22Rv1 (cell line): ENCODE results near the gene ELAVL1.

Experiments
- H3K27ac ChIP-seq: fragments of 450-650 bp; 2 replicates; pipeline ENCODE4 v1.5.1; 2017
- CTCF ChIP-seq: fragments of 450-650 bp; IDR thresholded peaks from 2 replicates; pipeline ENCODE4 v1.5.1; 2017; ENCODE audit warnings: mild to moderate bottlenecking
- ZFX ChIP-seq: fragments of 450-650 bp; IDR thresholded peaks from 2 replicates; pipeline ENCODE4 v1.6.1; 2017; ENCODE audit warnings: antibody characterized with exemption, borderline replicate concordance

Gene ELAVL1

GRCh38 chr19:7979559-7979958 lies 25.9 kb downstream of the ELAVL1 start:
- H3K27ac ChIP-seq: no peak overlapping the region
- TF ChIP-seq ZFX: no peak
- no peak for TF ChIP-seq CTCF

DNA sequence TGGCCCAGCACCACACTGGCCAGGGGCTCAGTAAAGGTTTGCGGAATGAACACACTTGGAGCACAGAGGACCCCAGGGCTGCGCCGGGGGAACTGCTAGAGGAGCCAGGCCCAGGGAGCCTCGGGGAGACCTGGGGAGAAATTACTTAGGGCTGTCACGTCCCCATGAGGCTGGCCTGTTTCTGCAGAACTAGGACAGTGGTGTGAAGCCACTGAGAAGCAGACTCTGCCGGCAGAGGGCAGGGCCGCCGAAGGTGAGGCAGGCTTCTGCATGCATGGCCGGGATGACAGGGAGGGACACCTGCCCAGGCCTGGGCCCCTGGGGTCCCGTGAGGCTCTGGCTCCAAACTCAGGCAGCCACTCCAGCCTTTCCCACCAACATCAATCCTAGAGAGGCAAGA lies 26.4 kb downstream of the ELAVL1 start:
- H3K27ac ChIP-seq: no peak overlapping the region
- TF ChIP-seq ZFX (no peak), CTCF (no peak)

- TF ChIP-seq ZFX (no peak), CTCF (no peak)
- H3K27ac ChIP-seq: no peak overlapping the region
These were observed 27.1 kb downstream of the ELAVL1 start for GRCh38 chr19:7978179-7978825.

DNA sequence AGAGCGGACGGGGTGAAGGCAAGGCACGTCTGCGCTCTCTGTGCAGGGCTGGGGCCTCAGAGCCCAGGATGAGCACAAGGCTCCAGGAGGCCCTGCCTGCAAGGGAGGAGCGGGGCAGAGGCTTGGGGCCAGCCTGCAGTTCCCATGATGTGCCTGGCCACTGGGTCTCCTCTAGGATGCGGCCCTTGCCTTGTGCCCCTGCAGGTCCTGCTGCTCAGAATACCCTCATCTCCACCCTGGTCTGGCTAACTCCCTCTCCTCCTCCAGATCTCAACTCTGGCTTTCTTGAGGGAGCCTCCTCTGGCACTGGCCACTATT lies 27.8 kb downstream of the ELAVL1 start:
- TF ChIP-seq CTCF (no peak), ZFX (no peak)

DNA sequence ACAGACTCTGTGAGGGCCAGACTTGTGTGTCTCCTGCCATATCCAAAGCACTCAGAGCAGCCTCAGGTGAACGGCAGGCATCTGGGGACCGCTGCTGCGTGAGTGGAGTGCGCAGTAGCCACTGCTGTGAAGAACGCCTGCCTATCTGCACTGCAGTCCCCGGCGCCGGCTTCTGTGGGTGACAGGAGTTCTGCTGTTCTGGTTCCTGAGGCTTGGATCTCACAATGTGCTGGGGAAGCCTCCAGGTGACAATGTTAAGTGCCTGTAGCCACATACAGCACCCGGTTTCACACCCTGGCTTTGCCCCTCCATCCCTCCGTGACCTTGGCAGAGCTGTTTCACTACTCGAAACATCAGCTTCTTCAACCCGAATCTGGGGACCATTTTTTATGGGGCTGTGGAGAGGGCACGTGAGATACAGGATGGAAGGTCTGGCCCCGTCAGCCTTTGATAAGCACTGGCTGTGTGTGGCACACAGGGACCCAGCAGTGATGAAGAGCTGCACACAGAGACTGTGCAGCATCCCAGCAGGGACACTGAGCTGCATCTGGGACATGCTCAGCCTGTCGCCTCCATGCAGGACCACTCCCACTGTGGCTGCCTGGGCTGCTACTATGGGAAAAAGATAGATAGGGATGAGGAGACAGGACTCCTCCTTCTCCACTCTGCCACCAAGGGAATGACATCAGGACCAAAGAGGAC lies 28.3 kb downstream of the ELAVL1 start:
- no peak overlapping the region for H3K27ac ChIP-seq
- TF ChIP-seq CTCF (no peak), ZFX (no peak)

More for the DNA sequence above, 27.8 kb downstream of the ELAVL1 start:
- no peak overlapping the region for H3K27ac ChIP-seq

- TF ChIP-seq ZFX (no peak), CTCF (no peak)
These were observed 29.0 kb downstream of the ELAVL1 start for GRCh38 chr19:7976461-7976860.

DNA sequence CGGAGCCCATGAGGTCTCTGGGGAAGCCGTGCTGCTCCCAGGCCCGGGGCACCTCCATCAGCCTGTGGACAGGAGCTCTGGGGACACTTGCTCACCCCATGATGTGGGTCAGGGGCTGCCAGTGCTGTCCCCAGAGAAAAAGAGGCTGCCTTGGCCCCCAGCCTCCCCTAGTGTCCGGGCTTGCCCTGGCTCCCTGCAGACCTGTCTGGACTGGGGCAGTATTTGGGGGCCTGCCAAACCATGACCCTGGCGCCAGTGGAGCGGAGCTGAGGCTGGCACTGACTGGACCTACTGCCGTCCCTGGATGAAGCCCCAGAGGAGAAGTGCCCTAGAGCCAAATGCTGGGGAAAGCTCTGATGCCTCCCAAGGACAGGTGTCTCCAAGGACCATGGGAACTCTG lies 30.4 kb downstream of the ELAVL1 start:
- H3K27ac ChIP-seq: no peak overlapping the region

More at GRCh38 chr19:7976461-7976860, 29.0 kb downstream of the ELAVL1 start:
- no peak overlapping the region for H3K27ac ChIP-seq

More for the DNA sequence above, 30.4 kb downstream of the ELAVL1 start:
- TF ChIP-seq CTCF (no peak), ZFX (no peak)
